ENCODE measurements around the gene CLK2.
A peak's percentile ranks its signal among the peaks of the same experiment; 100 is the strongest.
"Not testable (repeated sequence)": the region's sequence is repeated elsewhere in the genome, so short reads cannot be mapped to it uniquely, and the experiment has no call there.

CLK2 gene

GRCh38 chr1:155296661-155297060 is 23.4 kb upstream of the CLK2 start:
- DNase-seq (ENCODE audit: low read depth, low spot score) = no peak

GRCh38 chr1:155295942-155296267 is 22.6 kb upstream of the CLK2 start:
- DNase-seq (ENCODE audit: low read depth, low spot score) = no peak

GRCh38 chr1:155295183-155295941 is 22.1 kb upstream of the CLK2 start:
- peak; percentile 25 for DNase-seq (ENCODE audit: low read depth, low spot score)

- DNase-seq (ENCODE audit: low read depth, low spot score) = peak; percentile 23
Measured at GRCh38 chr1:155294520-155295182, 21.3 kb upstream of the CLK2 start.

DNA sequence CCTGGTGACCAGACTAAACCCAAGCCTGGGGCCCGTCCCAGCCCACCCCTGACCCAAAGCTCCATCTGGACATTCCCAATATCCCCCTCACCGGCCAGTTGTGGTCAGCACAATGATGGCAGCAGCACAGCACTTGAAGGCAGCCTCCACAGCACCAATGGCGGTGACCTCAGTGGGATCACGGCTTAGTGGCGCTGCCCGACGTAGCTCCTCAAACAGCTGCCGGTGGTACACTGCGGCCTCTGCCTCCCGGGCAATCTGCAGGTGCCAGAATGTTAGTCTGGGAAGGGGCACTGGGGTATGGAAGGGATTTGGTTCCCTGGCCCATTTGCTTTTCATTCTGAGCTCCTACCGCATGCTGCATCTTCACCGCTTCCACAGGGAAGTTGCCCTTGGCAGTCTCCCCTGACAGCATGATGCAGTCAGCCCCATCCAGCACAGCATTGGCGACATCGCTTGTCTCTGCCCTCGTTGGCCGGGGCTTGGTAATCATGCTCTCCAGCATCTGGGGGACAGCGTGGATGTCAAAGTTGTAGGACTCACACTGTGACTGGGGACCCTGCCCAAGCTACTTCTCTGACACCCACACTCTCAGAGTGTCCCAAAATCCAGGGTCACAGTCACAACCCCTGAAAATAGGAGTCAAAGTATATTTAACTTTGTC is 19.9 kb upstream of the CLK2 start:
- DNase-seq (ENCODE audit: low read depth, low spot score) = no peak

GRCh38 chr1:155291006-155291405 is 17.7 kb upstream of the CLK2 start:
- not testable (repeated sequence) for DNase-seq (ENCODE audit: low read depth, low spot score)

GRCh38 chr1:155287987-155288543 is 14.8 kb upstream of the CLK2 start:
- no peak for DNase-seq (ENCODE audit: low read depth, low spot score)

DNA sequence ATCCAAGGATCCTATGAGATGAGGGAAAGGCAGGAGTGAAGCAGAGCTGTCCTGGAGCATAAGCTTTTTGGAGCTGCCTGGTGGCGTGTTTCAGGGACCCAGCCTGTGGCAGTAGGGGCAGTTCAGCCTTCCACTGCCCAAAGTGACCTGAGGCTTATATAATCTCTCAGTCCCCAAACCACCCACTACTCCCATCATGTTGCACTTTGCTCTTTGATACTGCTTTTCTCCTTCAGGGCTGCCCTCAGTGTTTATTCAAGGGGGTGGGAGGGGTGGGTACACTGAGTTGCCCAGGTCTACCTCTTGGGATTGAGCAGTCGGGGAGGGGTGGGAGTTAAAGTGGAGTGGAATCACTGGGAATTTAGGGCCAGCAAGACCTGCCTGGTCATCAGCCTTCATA is 13.2 kb upstream of the CLK2 start:
- no peak for DNase-seq (ENCODE audit: low read depth, low spot score)

DNA sequence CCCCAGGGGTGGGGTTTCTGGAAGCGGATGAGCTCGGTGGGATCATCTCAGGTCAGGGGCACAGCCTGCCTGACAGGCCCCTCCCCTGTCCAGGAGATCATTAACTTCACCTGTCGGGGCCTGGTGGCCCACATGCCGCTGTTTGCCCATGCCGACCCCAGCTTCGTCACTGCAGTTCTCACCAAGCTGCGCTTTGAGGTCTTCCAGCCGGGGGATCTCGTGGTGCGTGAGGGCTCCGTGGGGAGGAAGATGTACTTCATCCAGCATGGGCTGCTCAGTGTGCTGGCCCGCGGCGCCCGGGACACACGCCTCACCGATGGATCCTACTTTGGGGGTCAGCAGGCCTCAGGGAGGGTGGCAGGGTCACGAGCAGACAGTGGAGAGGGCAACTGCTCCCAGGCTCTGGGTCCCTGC is 12.3 kb upstream of the CLK2 start:
- DNase-seq (ENCODE audit: low read depth, low spot score) = no peak

- no peak for DNase-seq (ENCODE audit: low read depth, low spot score)
Measured at GRCh38 chr1:155285063-155285462, 11.8 kb upstream of the CLK2 start.

DNA sequence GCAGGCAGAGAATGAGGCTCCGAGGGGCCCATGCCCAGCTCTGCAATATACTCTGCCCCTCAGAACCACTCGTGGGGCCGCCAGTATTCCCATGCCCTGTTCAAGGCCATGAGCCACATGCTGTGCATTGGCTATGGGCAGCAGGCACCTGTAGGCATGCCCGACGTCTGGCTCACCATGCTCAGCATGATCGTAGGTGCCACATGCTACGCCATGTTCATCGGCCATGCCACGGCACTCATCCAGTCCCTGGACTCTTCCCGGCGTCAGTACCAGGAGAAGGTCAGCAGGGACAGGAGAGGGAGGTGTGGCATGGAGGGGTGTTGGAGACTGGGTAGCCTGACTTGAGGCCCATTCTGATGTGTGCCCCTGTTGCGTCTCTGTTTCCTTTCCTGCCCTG is 11.2 kb upstream of the CLK2 start:
- no peak for DNase-seq (ENCODE audit: low read depth, low spot score)

- DNase-seq (ENCODE audit: low read depth, low spot score) = no peak
Measured at GRCh38 chr1:155282488-155283091, 9.3 kb upstream of the CLK2 start.

DNA sequence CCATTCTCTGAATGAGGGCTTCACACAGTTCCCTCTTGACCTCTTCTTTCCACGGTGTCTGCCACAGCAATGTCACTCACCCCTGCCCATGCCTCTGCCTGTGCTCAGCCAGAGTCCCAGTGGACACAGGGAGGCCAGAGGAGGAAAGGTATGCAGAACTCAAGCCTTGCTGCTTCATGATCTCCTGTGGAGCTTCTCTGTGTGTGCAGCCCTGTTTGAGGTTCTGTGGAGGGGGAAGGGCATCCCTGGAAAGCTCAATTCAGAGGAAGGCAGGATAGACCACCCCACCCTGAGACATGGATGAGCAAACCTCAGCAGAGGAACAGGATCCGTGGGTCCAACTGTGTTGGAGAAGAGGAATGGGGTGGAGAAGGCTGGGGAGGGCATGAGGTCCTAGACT is 6.0 kb upstream of the CLK2 start:
- no peak for DNase-seq (ENCODE audit: low read depth, low spot score)

- DNase-seq (ENCODE audit: low read depth, low spot score) = no peak
Measured at GRCh38 chr1:155278689-155279160, 5.4 kb upstream of the CLK2 start.

DNA sequence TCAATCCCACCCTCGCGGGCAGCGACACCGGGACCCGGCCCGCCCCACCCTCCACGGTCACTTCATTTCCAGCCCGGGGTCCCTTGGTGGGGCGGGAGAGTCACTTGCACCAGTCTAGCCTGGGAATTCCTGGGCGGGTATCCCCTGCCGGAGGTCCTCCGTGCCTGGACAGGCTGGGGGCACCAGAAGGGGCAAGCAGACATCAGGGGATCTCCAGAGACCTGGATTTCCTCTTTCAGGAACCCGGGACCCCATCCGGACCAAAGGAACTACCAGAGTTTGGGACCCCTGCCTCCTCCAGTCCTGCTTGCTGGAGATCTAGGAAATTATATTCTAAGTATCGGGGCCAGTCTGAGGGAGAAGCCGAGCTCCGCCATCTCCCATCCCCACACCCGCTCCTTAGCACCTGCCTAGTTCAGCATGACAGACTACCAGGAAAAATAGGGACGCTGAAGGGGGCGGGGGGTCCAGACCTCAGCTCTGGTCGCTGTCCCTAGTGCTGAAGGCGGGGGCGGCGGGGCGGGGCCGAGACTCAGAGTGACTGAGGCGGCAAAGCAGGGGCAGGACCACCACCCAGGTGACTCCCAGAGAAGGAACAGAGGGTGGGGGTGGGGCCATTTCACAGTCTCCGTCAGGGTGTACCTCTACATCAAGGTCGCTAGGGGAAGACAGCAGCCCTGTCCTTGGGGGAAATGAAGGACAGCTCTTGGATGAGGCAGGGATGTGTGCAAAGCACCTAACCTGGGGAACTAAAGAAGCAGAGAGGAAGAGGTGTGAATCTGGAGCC is 4.8 kb upstream of the CLK2 start:
- DNase-seq (ENCODE audit: low read depth, low spot score) = peak; percentile 95

- peak; percentile 98 for DNase-seq (ENCODE audit: low read depth, low spot score)
Measured at GRCh38 chr1:155277070-155277901, 4.0 kb upstream of the CLK2 start, which contains the start of gene HCN3. Gene HCN3, plus strand, starts transcription at chr1:155277463. Its CDS starts 128 bp downstream, at chr1:155277591.

GRCh38 chr1:155272466-155273342 is 600 bp downstream of the CLK2 start:
- DNase-seq (ENCODE audit: low read depth, low spot score) = no peak

DNA sequence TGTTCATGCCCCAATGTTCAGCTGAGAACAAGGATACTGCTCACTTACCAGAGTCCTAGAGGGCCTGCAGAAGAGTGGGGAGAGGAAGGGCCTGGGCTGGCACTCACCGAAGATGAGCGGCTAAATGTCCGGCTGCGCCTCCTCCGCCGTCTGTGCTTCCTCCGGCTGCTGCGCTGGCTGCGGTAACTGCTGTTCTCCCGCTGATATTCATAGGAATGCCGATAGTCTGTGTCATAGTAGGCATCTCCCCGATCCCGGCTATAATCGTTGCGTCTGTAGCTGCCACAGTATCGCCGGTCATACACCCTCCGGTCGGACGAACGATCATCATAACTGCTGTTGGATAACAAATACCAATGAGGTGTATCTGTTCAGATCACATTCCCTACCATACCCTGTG is 3.9 kb downstream of the CLK2 start:
- DNase-seq (ENCODE audit: low read depth, low spot score) = no peak

- no peak for DNase-seq (ENCODE audit: low read depth, low spot score)
Measured at GRCh38 chr1:155268630-155269029, 4.7 kb downstream of the CLK2 start.
